Activated B cell treated with CpG ODN at 0.5 μM for 24 hours (primary cell): ENCODE data around the gene TRPM4. TPM values are rescaled to one million over a fixed set of nuclear protein-coding genes. Genes with fewer than 3 reads are reported as not detected.

Experiments
- ATAC-seq: fragments of 200-7000 bp; cut with Tn5 transposase; one replicate; pipeline ENCODE4 v1.10.0; 2021; ENCODE audit warnings: low read depth, mild to moderate bottlenecking, moderate library complexity
- CTCF ChIA-PET: fragments of 350-600 bp; sonication (Branson Sonifier 250); formaldehyde crosslinking; loops from one replicate; lab custom pipeline; 2021; ENCODE audit warnings: antibody characterized with exemption; lab: Charles Lee
- POLR2A ChIA-PET: fragments of 350-600 bp; sonication (Branson Sonifier 250); formaldehyde crosslinking; loops from one replicate; lab custom pipeline; 2021; ENCODE audit warnings: antibody characterized with exemption; lab: Charles Lee
- DNase-seq: peaks from one replicate; pipeline ENCODE4 v3.0.0; 2022
- H3K27ac Mint-ChIP-seq: one replicate; pipeline ENCODE4 v1.8.0; 2020; ENCODE audit warnings: mixed read lengths
- H3K27me3 Mint-ChIP-seq: one replicate; pipeline ENCODE4 v1.8.0; 2021; ENCODE audit warnings: mixed read lengths
- H3K36me3 Mint-ChIP-seq: one replicate; pipeline ENCODE4 v1.8.0; 2021; ENCODE audit warnings: low read depth, mixed read lengths
- H3K4me1 Mint-ChIP-seq: one replicate; pipeline ENCODE4 v1.8.0; 2021; ENCODE audit warnings: mixed read lengths
- H3K4me3 Mint-ChIP-seq: one replicate; pipeline ENCODE4 v1.8.0; 2020; ENCODE audit warnings: mild to moderate bottlenecking, mixed read lengths
- H3K9me3 Mint-ChIP-seq: one replicate; pipeline ENCODE4 v1.8.0; 2020; ENCODE audit warnings: mixed read lengths
- intact Hi-C: fragments of 100-400 bp; cut with micrococcal nuclease; formaldehyde crosslinking; loops from one replicate; pipeline ENCODE4 v1.15.1; 2024
- total RNA-seq: library from RNA; stranded (reverse); gene quantifications from 2 replicates; pipeline ENCODE4 v1.2.3, GENCODE V29; 2022
- TF ChIP-seq, protein P1 (sequence below): fragments of 200-600 bp; IDR thresholded peaks from one replicate; pipeline ENCODE4 v1.8.0; 2022; ENCODE audit warnings: antibody characterized with exemption, mild to moderate bottlenecking

The TRPM4 gene
- total RNA-seq, 1 donor from 2014 or later, result not detected

DNA sequence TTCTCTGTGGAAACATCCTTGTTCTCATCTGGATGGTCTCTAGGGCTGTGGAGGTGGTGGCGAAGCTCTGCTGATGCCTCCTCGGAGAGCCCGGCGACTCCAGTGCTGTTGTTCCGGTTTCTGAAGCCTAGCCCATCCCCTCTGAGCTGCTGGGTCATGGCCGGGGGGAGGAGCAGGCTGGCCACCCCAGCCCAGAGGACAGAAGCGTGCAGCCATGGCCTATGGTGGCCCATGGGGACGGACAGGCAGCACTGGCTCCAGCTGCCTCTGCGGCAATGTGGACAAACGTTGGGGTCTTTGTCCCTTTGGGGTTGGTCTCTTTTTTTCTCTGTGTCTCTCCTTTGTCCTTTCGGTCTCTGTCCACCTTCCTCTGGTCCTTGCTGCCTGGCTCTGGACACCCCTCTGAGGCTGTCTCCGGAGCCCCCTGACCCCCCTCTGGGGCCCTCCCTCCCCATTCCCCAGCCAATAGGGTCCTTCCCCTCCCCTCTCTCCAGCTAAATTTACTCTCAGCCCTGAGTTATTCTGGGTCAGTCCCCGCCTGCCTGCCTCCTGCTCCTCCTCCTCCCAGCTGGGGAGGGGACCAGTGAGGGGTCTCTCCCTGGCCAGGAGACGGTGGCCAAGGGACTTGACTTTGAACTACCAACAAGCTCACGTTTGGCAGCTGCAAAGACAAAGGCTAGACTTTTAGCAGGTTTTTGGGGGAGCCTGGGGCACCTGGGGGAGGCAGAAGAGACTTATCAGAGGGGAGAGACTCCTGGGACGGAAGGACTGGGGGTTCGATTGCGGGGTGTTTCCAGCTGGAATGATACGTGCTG, 2.4 kb upstream of the TRPM4 start, which contains the start of gene HRC:
Gene HRC, minus strand, starts transcription at position 392 of the 815 bp plus-strand sequence. Its CDS starts 159 bp downstream, at position 233.
- TF ChIP-seq, protein P1, sequence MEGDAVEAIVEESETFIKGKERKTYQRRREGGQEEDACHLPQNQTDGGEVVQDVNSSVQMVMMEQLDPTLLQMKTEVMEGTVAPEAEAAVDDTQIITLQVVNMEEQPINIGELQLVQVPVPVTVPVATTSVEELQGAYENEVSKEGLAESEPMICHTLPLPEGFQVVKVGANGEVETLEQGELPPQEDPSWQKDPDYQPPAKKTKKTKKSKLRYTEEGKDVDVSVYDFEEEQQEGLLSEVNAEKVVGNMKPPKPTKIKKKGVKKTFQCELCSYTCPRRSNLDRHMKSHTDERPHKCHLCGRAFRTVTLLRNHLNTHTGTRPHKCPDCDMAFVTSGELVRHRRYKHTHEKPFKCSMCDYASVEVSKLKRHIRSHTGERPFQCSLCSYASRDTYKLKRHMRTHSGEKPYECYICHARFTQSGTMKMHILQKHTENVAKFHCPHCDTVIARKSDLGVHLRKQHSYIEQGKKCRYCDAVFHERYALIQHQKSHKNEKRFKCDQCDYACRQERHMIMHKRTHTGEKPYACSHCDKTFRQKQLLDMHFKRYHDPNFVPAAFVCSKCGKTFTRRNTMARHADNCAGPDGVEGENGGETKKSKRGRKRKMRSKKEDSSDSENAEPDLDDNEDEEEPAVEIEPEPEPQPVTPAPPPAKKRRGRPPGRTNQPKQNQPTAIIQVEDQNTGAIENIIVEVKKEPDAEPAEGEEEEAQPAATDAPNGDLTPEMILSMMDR, result no peak
- CTCF ChIA-PET, result no interaction called here
- peaks cover 10% of the 10 kb centered on the region for H3K9me3 Mint-ChIP-seq
- no peaks in the 10 kb centered on the region for H3K36me3 Mint-ChIP-seq
- no peak within 1 kb of the TSS for H3K4me3 Mint-ChIP-seq
- POLR2A ChIA-PET, result no interaction called here
- H3K27ac Mint-ChIP-seq, result no peak within 1 kb of the TSS
- intact Hi-C loops, result no loop called here
- H3K27me3 Mint-ChIP-seq, result peaks cover 48% of the 10 kb centered on the region
- H3K4me1 Mint-ChIP-seq, result peaks cover 17% of the 10 kb centered on the region
- no peak for DNase-seq
- ATAC-seq, result no peak

DNA sequence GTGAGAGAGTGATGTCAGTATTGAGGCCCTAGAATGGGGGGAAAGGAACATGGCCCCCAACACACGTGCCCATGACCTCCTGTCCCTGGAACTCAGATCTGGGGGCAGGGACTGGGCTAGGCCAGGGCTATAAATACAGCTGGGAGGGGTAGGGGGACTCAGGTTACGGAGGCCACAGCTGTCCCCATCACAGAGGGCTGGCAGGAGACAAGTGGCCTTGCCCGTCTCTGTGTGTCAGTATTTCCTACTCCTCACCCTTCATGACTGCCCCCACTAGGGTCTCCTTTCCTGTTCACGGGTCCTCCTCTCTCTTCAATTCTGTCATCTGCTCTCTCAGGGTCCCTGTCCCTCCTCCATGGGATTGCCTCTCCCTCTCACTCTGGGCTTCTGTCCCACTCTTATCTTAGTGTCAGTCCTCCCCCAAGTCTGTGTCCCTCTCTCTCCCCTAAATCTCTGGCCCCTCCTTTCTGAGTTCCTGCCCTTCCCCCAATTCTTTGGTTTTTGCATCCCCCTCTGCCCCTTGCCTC, 1.7 kb upstream of the TRPM4 start:
- DNase-seq (no peak), ATAC-seq (no peak)
- TF ChIP-seq, protein P1, result no peak
- ChIA-PET POLR2A (no interaction called here), CTCF (no interaction called here)
- Mint-ChIP-seq H3K4me1 (peaks cover 15% of the 10 kb centered on the region), H3K27ac (no peak overlapping the region), H3K9me3 (peaks cover 10% of the 10 kb centered on the region), H3K4me3 (no peak overlapping the region), H3K27me3 (peaks cover 54% of the 10 kb centered on the region), H3K36me3 (no peaks in the 10 kb centered on the region)
- intact Hi-C loops, result no loop called here

DNA sequence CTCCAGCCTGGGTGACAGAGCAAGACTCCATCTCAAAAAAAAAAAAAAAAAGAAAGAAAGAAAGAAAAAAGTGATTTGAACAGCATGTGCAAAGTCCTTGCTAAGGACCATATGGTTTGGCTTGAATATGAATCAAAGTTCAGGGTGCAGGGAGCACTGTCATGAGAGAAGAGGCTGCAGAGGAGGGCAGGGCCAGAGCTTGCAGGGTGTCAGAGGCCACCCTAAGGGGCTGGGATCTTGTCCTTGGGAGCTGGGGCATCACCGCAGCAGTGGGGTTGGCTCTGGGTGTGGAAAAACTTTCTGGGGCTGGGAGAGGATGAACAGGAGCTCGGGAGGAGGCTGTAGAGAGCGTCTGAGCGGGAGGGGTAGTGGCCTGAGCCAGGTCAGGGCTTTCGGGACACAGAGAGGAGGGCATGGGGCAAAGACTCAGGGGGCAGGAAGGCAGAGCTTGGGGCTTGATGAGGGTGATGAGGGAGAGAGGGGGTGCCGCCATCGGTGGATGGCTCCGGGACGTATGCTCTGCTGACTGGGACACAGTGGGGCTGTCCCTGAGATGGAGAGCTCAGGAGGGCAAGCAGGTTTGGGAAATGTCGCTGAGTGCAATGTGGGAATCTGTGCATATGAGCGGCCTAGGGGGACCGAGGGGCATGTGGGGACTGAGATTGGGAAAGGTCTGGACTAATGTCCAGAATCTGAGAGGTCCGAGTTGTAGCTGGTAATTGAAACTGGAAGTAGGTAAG, 3.0 kb downstream of the TRPM4 start:
- ChIA-PET POLR2A (interaction anchor here (0.7 kb wide), 1 partner anchor 47 kb away, joined by 3 read pairs; no protein-coding TSS in a partner anchor), CTCF (no interaction called here)
- Mint-ChIP-seq H3K27ac (no peak overlapping the region), H3K27me3 (peaks cover 36% of the 10 kb centered on the region), H3K9me3 (no peaks in the 10 kb centered on the region), H3K36me3 (no peaks in the 10 kb centered on the region), H3K4me1 (peaks cover 3% of the 10 kb centered on the region), H3K4me3 (no peak overlapping the region)
- TF ChIP-seq, protein P1, result no peak
- DNase-seq (no peak), ATAC-seq (no peak)
- intact Hi-C loops, result no loop called here

DNA sequence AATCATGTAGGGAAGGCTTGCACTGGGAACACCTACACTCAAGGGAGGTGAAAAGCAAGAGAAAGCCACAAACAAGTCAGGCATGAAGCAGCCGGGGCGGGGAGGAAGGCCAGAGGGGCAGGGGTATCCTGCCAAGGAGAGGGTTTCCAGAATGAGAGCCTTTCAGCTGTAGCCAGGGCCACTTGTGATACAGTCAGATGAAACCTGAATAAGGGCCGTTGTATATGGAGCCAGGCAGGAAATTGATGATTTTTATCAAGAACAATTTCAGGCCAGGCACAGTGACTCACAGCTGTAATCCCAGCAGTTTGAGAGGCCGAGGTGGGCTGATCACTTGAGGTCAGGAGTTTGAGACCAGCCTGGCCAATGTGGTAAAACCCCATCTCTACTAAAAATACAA, 4.4 kb downstream of the TRPM4 start:
- Mint-ChIP-seq H3K27ac (no peak overlapping the region), H3K36me3 (no peaks in the 10 kb centered on the region), H3K9me3 (no peaks in the 10 kb centered on the region), H3K4me3 (no peak overlapping the region), H3K4me1 (peaks cover 3% of the 10 kb centered on the region), H3K27me3 (peaks cover 33% of the 10 kb centered on the region)
- ATAC-seq (no peak), DNase-seq (no peak)
- intact Hi-C loops, result no loop called here
- CTCF ChIA-PET, result no interaction called here
- TF ChIP-seq, protein P1, result no peak
- POLR2A ChIA-PET, result interaction anchor here (0.6 kb wide), 1 partner anchor 14 kb away, joined by 3 read pairs; no protein-coding TSS in a partner anchor
